GM12874 (cell line): Measurements from ENCODE around the gene GNG12.

Source experiments
- TF ChIP-seq, protein P1 (sequence below): IDR thresholded peaks from 2 replicates; pipeline ENCODE4 v1.5.1; 2011; ENCODE audit warnings: low read depth, mild to moderate bottlenecking, control low read depth, low read length, moderate library complexity; ENCODE audit not compliant: insufficient read depth

The GNG12 gene

DNA sequence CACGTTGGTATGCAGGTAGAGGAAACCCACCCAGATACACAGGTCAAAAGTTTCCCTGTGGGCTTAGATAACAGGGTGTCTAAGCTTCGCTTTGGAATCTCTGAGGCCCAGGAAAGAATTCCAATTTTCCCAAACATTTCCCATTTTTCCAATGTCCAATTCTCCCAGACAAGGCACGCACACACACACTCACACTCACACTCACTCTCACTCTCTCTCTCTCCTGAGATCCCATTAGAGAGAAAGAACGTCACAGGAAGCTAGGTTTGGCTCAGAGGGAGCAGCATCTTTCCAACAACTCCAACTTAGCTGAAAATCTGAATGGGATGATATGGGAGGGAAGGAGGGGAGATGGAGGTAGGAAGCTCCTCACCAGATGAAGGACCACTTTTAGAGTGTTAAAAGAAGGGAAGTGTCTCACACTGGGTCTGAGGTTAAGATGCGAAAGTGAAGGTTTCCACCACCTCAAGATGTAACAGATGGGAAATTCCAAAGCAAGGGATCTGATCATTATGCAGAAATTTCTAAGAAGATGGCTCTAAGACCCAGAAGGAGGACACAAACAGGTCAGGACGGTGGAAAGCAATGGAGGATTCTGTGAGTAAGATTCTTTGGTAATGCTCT lies 63.5 kb downstream of the GNG12 start:
- TF ChIP-seq, protein P1, sequence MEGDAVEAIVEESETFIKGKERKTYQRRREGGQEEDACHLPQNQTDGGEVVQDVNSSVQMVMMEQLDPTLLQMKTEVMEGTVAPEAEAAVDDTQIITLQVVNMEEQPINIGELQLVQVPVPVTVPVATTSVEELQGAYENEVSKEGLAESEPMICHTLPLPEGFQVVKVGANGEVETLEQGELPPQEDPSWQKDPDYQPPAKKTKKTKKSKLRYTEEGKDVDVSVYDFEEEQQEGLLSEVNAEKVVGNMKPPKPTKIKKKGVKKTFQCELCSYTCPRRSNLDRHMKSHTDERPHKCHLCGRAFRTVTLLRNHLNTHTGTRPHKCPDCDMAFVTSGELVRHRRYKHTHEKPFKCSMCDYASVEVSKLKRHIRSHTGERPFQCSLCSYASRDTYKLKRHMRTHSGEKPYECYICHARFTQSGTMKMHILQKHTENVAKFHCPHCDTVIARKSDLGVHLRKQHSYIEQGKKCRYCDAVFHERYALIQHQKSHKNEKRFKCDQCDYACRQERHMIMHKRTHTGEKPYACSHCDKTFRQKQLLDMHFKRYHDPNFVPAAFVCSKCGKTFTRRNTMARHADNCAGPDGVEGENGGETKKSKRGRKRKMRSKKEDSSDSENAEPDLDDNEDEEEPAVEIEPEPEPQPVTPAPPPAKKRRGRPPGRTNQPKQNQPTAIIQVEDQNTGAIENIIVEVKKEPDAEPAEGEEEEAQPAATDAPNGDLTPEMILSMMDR, result no peak

DNA sequence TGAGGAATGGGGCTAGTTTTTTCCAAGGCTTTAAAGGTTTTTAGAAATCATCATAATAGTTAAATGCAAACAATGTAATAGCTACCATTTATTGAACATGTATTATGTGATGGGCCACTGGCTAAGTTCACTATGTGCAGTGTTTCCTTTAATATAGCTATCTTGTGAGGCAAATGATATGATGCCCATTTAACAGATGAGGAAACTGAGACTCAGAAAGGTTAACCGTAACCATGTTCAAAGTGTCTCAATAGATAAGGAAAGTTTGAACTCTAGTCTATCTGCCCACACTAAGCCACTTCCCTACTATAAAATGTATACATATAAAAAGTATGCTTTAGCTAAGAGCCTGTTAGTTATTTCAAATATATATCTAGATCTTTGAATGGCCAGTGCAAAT lies 64.8 kb downstream of the GNG12 start:
- TF ChIP-seq, protein P1, result no peak

DNA sequence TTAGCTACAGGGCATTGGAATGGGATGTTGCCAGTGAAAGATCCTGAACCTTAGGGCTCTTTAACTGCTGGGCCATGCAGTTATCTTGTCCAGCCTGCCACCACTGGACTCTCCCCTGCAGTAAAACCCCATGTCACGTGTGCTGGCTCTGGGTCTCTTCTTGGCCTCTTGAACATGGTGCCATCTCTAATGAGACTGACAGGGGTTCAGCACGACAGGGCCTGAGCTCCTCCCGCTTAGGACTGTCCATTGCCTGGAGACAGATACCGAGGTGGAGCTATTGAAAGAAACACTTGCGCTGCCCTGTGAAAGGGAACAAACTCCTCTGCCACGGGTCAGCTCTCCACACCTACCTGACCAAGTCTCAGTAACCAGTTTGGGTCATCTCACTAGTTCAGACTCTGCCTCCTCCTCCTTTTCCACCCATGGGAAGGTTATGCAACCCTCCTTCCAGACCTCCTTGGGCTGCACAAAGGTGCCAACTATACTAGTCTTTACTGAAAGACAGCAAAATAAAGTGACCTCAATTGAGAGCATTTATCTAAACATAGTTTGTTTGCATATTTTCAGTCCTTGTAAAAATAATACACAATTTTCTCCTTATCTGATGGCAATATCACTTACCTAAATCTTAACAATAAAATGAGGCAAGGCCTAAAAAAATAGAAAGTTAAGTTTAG lies 66.0 kb downstream of the GNG12 start:
- TF ChIP-seq, protein P1, result no peak

DNA sequence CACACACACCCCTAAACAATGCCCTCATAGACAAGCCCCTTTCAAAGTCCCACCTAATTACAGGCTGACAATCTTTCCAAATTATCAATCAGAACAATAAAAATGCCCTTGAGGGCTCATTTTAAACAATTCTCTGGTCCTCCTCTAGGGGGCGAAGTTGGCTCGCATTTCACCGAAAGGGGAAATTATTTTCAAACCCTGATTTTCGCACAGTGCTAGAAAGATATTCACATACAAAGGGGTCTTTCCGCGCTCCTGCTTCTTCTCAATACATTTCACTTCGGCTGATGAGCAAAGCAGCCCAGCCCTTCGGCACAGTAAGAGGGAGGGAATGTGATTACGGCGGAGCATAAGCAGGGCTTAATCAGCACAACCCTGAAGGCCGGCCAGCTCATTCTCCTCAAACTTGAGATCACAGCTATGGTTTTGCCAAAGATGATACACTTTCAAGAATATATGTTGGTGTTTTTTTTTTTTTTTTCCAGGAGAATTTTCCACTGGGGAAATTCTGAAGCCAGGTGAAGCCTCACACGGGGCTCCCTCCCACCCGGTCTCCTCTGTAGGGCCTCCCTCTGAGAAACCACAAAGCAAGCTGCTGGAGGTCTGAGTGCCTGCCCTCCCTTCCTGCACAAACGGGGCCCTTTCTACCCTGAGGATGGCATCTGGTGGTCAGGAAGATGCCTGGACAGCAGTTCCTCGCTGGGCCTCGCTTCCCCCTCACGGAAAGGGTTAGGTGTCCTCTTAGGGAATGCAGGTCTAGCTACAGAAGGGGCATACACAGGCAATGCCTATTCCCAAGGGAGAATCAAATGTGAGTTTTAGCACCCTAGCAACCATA lies 66.9 kb downstream of the GNG12 start:
- TF ChIP-seq, protein P1, result peak; percentile 57

DNA sequence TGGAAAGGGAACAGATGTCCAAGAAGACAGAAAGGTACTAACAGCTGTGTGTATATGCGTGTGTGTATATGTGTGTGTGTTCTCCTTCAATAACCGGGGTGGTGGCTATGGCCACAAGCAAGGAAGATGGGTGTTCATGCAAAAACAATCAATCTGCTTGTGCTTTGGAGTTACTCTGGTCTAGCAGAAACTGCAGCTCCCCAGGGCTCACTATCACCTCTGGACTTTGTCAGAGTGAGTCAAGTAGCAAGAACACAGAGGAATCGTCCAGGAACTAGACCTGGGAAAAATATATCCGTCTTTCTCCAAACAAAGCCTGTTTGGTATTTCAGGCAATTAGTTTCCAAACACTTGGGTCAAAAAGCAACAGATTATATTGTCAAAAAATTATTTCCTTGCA lies 68.6 kb downstream of the GNG12 start:
- TF ChIP-seq, protein P1, result no peak

DNA sequence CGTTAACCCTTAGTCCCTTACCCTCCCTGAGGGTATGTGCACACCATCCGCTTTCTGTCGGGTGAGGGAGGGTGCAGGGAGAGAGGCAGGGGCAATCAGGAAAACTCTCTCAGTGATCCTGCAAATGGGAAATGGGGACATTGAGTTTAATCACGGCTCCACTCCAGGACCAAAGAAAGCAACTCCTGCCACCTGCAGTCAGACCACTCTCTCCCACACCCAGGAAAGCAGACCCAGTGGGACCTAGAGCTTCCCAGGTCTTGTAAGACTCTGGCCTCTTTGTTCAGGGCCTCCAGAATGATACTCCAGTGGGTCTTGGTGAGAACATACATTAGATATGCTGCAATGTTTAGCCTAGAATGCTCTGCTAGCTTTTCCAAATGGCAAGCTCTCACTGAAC lies 71.5 kb downstream of the GNG12 start:
- TF ChIP-seq, protein P1, result no peak

DNA sequence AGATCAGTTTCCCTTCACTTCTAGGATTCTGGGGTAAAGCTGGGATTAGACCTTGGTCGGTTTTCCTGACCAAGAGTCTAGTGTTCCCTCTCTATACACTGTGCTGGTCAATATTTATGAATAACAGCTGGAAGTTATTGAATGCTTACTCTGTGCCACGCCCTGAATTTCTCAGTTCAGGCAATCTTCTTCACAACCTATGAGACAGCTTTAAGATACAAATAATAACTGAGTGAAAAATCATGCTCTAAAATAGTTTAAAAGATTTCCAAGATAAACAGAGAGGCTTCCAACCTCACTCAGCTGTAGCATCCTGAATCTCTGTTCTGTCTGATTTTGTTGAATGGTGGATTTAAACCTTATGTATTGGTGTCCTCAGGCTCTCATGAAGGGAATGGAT lies 72.2 kb downstream of the GNG12 start:
- TF ChIP-seq, protein P1, result no peak
